Activated CD4-positive, alpha-beta T cell treated with anti-CD3 and anti-CD28 coated beads, Interleukin-2, amount 10 ng/mL, durations not matched to agents 7 days and 5 days (primary cell): ENCODE measurements around the gene CENPC. TPM values are rescaled to one million over a fixed set of nuclear protein-coding genes. Genes with fewer than 3 reads are reported as not detected.
"Not testable (repeated sequence)": the region's sequence is repeated elsewhere in the genome, so short reads cannot be mapped to it uniquely, and the experiment has no call there.

Experiments used
- CTCF ChIA-PET: fragments of 350-600 bp; sonication (Branson Sonifier 250); formaldehyde crosslinking; loops from one replicate; lab custom pipeline; 2021; ENCODE audit warnings: antibody characterized with exemption; lab: Charles Lee
- POLR2A ChIA-PET: fragments of 350-600 bp; sonication (Branson Sonifier 250); formaldehyde crosslinking; loops from one replicate; lab custom pipeline; 2021; ENCODE audit warnings: antibody characterized with exemption; lab: Charles Lee
- DNase-seq: peaks from one replicate; pipeline ENCODE4 v3.0.0-alpha.2; 2020
- H3K27ac Mint-ChIP-seq: one replicate; pipeline ENCODE4 v1.8.0; 2021; ENCODE audit warnings: mild to moderate bottlenecking, moderate library complexity, mixed read lengths
- H3K27me3 Mint-ChIP-seq: one replicate; pipeline ENCODE4 v1.8.0; 2021; ENCODE audit warnings: mixed read lengths
- H3K36me3 Mint-ChIP-seq: one replicate; pipeline ENCODE4 v1.8.0; 2021; ENCODE audit warnings: low read depth, mixed read lengths
- H3K4me1 Mint-ChIP-seq: one replicate; pipeline ENCODE4 v1.8.0; 2021; ENCODE audit warnings: mixed read lengths
- H3K4me3 Mint-ChIP-seq: one replicate; pipeline ENCODE4 v1.8.0; 2021; ENCODE audit warnings: mild to moderate bottlenecking, moderate library complexity, mixed read lengths
- H3K9me3 Mint-ChIP-seq: one replicate; pipeline ENCODE4 v1.8.0; 2021; ENCODE audit warnings: mixed read lengths
- total RNA-seq, 2 experiments: library from RNA; stranded (reverse); gene quantifications; one replicate each; pipeline ENCODE4 v1.2.3, GENCODE V29; 2021

Gene CENPC
- total RNA-seq, 2 experiments from 2014 or later = 34.4 to 38.0 TPM

DNA sequence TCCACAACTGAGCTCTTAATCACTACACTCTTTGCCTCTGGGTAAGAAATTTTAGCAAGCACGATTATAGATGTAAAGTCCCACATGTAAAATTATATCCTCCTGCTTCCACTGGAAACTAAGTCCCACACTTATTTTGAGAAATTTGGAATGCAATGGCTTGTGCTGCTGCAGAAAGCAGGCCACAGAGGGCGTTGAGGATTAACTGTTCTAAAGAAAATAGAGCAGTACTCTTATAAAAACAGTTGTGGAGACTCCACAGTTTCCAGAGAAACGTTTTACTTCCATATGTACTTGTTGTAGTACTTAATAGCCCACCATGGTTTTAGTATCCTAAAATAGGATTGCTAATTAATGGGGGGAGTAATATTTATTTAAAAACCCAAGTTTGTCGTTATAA lies 1.7 kb upstream of the CENPC start:
- no peak for DNase-seq
- no peak overlapping the region for H3K4me3 Mint-ChIP-seq
- peaks cover 25% of the 10 kb centered on the region for H3K36me3 Mint-ChIP-seq
- CTCF ChIA-PET = interaction anchor here (1.0 kb wide), 2 partner anchors 16 to 364 kb away, joined by 3 read pairs; no protein-coding TSS in a partner anchor
- no peaks in the 10 kb centered on the region for H3K27me3 Mint-ChIP-seq
- no peaks in the 10 kb centered on the region for H3K9me3 Mint-ChIP-seq
- H3K4me1 Mint-ChIP-seq = peaks cover 40% of the 10 kb centered on the region
- POLR2A ChIA-PET = no interaction called here
- no peak overlapping the region for H3K27ac Mint-ChIP-seq

DNA sequence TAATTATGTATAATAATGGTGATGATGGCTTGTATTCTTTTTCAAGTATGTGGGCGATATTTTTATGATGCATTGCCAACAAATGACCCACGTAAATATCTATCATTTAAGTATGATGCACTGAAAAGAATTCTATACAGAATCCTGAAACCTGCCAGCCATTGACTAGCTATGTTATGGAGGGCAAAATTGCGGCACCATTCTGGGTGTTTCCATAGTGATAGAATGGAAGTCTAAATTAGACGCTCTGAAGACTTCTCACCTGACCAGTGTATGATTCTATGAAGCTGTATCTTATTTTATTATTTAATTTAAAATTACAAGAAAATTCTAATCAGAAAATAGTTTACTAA lies 677 bp upstream of the CENPC start:
- Mint-ChIP-seq H3K9me3 (no peaks in the 10 kb centered on the region), H3K27ac (peak overlapping the region; percentile 99), H3K27me3 (no peaks in the 10 kb centered on the region), H3K36me3 (peaks cover 31% of the 10 kb centered on the region), H3K4me1 (peaks cover 42% of the 10 kb centered on the region), H3K4me3 (peak overlapping the region; percentile 99)
- ChIA-PET CTCF (interaction anchor here (0.5 to 2.0 kb wide), 5 partner anchors 8 to 520 kb away, joined by 3 to 10 read pairs (median 3); no protein-coding TSS in a partner anchor), POLR2A (interaction anchor here (1.1 kb wide), 1 partner anchor 155 kb away, joined by 3 read pairs; the partner anchor contains the start of gene UBA6)
- DNase-seq = no peak

DNA sequence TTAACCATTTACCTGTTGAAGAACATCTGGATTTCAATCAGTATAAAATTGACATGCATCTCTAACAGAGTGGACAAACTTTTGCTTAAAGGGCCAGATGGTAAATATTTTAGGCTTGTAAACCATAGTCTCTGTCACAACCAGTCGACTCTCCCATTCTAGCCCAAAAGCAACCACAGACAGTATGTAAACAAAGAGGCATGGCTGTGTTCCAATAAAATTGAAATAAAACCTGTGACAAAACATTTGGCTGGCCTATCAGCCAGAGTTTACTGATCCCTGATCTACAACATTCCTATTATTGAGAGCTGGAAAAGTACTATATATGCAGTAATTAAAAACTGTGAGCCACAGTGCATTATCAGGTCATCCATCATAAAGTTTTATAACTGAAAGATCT lies 3.2 kb downstream of the CENPC start:
- ChIA-PET CTCF (no interaction called here), POLR2A (interaction anchor here (0.7 kb wide), 1 partner anchor 31 kb away, joined by 3 read pairs; no protein-coding TSS in a partner anchor)
- Mint-ChIP-seq H3K27ac (no peak overlapping the region), H3K9me3 (no peaks in the 10 kb centered on the region), H3K4me3 (no peak overlapping the region), H3K36me3 (peaks cover 61% of the 10 kb centered on the region), H3K4me1 (peaks cover 45% of the 10 kb centered on the region), H3K27me3 (no peaks in the 10 kb centered on the region)
- DNase-seq = no peak

DNA sequence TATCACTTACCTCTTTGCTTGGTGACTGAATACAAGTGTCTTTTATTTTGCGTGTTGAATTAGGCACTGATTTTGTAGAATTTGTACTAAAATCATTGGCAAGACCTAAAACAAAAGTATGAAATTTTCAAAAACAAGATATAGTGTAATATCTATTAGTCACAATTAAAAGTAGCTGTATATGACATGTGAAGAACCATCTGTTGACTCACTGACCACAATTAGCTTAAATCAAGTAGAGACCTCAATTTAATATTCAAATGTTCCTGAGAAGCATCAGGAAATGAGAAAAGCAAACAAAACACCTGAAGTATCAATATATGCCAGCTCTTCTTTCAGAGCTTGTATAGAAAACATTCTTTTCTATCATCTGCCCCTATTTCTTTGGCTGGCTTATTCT lies 5.5 kb downstream of the CENPC start:
- POLR2A ChIA-PET = no interaction called here
- H3K36me3 Mint-ChIP-seq = peaks cover 75% of the 10 kb centered on the region
- no peak overlapping the region for H3K4me3 Mint-ChIP-seq
- DNase-seq = no peak
- no peaks in the 10 kb centered on the region for H3K9me3 Mint-ChIP-seq
- CTCF ChIA-PET = interaction anchor here (0.5 to 1.8 kb wide), 2 partner anchors 31 to 136 kb away, joined by 3 to 4 read pairs; no protein-coding TSS in a partner anchor
- no peaks in the 10 kb centered on the region for H3K27me3 Mint-ChIP-seq
- peaks cover 39% of the 10 kb centered on the region for H3K4me1 Mint-ChIP-seq
- H3K27ac Mint-ChIP-seq = no peak overlapping the region

DNA sequence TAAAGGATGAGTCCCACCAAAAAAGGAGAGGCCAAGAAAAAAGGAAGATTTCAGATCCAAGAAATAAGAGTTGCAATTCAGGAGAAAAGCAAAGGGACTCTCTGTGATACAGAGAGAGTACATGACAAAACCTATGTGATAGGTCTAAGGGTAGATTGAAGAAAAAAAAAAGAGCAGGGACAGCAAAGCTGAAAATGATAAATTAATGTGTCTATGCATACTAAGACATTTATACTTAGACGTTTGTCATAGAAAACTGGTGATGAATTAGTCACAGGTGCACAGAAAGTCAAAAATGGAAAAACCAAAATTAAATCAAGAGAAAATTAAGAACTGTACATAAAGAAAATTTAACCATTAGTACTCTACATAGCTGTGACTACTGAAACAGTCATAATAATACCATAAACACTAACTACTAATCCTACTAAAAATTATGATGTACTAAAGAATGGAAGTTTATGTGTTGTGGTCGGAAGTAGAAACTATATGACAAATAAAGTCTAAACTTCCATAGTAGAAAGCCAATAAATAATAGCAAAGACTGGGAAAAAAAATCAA lies 9.9 kb downstream of the CENPC start:
- Mint-ChIP-seq H3K36me3 (peaks cover 81% of the 10 kb centered on the region), H3K4me3 (no peak overlapping the region), H3K9me3 (peaks cover 8% of the 10 kb centered on the region), H3K4me1 (peaks cover 17% of the 10 kb centered on the region), H3K27me3 (no peaks in the 10 kb centered on the region), H3K27ac (no peak overlapping the region)
- ChIA-PET POLR2A (no interaction called here), CTCF (interaction anchor here (0.6 to 1.5 kb wide), 3 partner anchors 11 to 176 kb away, joined by 3 to 5 read pairs (median 3); no protein-coding TSS in a partner anchor)
- DNase-seq = no peak

DNA sequence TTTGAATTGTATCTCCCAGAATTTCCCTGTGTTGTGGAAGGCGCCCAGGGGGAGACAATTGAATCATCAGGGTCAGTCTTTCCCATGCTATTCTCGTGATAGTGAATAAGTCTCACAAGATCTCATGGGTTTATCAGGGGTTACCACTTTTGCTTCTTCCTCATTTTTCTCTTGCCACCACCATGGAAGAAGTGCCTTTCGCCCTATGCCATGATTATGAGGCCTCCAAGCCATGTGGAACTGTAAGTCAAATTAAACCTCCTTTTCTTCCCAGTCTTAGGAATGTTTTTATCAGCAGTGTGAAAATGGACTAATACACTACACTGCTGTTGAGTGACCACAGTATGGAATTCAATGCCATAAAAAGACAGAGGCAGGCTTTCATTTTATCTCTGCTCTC lies 12.2 kb downstream of the CENPC start:
- CTCF ChIA-PET = no interaction called here

DNA sequence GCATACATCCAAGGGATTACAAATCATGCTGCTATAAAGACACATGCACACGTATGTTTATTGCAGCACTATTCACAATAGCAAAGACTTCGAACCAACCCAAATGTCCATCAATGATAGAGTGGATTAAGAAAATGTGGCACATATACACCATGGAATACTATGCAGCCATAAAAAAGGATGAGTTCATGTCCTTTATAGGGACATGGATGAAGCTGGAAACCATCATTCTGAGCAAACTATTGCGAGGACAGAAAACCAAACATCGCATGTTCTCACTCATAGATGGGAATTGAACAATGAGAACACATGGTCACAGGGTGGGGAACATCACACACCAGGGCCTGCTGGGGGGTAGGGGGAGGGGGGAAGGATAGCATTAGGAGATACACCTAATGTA lies 12.9 kb downstream of the CENPC start:
- CTCF ChIA-PET, H3K4me3 Mint-ChIP-seq, H3K9me3 Mint-ChIP-seq, H3K27me3 Mint-ChIP-seq, POLR2A ChIA-PET, DNase-seq, H3K27ac Mint-ChIP-seq: not testable (repeated sequence)
- H3K36me3 Mint-ChIP-seq = peaks cover 73% of the 10 kb centered on the region
- H3K4me1 Mint-ChIP-seq = peaks cover 13% of the 10 kb centered on the region

More for the DNA sequence above, 12.2 kb downstream of the CENPC start:
- Mint-ChIP-seq H3K4me3 (no peak overlapping the region), H3K9me3 (peaks cover 8% of the 10 kb centered on the region), H3K27ac (no peak overlapping the region), H3K27me3 (no peaks in the 10 kb centered on the region), H3K4me1 (peaks cover 11% of the 10 kb centered on the region), H3K36me3 (peaks cover 74% of the 10 kb centered on the region)
- POLR2A ChIA-PET = no interaction called here
- DNase-seq = no peak

DNA sequence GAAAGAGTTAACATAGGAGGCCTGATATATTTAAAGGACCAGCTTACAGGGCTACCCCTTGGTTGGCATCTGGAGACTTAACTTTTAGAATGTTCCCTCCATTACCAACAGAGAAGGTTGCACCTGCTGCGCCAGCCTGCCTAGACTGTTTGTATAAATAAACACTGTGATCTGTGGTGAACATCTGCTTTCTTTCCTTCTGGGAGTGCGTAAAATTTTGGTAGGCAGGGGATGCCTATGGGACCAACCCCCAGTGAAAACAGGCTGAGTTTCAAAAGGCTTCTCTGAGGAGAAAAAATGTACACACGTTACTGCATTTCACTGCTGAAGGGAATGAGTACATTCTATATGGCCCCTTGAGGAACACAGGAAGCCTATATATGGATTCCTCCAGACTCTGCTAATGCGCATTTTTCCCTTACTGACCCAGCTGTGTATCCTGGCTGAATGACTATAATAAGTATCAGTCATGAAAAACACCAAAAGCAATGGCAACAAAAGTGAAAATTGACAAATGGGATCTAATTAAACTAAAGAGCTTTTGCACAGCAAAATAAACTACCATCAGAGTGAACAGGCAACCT lies 13.8 kb downstream of the CENPC start:
- DNase-seq = no peak
- Mint-ChIP-seq H3K4me3 (no peak overlapping the region), H3K36me3 (peaks cover 77% of the 10 kb centered on the region), H3K9me3 (peaks cover 10% of the 10 kb centered on the region), H3K4me1 (peaks cover 15% of the 10 kb centered on the region), H3K27me3 (no peaks in the 10 kb centered on the region), H3K27ac (no peak overlapping the region)
- ChIA-PET CTCF (no interaction called here), POLR2A (no interaction called here)

DNA sequence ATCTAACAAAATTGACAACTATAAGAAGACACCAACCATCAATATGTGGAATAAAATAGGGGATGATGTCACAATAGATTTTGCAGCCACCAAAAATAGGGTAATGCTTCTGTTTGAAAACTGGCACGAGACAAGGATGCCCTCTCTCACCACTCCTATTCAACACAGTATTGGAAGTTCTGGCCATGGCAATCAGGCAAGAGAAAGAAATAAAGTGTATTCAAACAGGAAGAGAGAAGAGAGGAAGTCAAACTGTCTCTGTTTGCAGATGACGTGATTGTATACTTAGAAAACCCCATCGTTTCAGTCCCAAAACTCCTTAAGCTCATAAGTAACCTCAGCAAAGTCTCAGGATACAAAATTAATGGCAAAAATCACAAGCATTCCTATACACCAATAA lies 21.2 kb downstream of the CENPC start:
- POLR2A ChIA-PET, H3K9me3 Mint-ChIP-seq, H3K27me3 Mint-ChIP-seq, DNase-seq, H3K4me3 Mint-ChIP-seq: not testable (repeated sequence)
- CTCF ChIA-PET = interaction anchor here (1.0 kb wide), 1 partner anchor 21 kb away, joined by 3 read pairs; the partner anchor contains the start of gene CENPC
- H3K27ac Mint-ChIP-seq = peak overlapping the region; percentile 48
- peaks cover 69% of the 10 kb centered on the region for H3K36me3 Mint-ChIP-seq
- H3K4me1 Mint-ChIP-seq = peaks cover 45% of the 10 kb centered on the region

DNA sequence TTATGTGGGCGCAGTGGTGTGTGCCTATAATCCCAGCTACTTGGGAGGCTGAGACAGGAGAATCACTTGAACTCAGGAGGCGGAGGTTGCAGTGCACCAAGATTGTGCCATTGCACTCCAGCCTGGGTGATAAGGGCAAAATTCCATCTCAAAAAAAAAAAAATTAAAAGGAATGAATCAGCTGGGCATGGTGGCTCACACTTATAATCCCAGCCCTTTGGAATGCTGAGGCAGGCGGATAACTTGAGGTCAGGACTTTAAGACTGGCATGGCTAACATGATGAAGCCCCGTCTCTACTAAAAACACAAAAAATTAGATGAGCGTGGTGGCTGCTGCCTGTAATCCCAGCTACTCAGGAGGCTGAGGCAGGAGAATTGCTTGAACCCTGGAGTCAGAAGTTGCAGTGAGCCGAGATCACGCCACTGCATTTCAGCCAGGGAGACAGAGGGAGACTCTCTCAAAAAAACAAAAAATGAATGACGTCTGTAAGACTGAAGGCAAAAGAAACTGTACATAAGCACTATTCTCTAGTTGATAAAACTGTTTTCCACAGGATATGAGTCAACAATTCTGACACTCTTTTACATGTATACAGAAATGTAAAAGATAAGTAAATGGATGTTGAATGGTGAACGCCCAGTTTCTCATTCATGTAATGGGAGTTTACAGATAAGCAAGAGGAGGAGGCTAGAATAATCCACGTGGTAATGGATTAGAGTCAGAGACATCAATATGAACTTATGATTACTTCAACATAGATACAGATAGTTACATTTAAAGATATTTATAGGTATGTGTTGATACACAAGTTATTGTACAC lies 22.2 kb downstream of the CENPC start:
- peaks cover 10% of the 10 kb centered on the region for H3K9me3 Mint-ChIP-seq
- peaks cover 42% of the 10 kb centered on the region for H3K4me1 Mint-ChIP-seq
- peaks cover 68% of the 10 kb centered on the region for H3K36me3 Mint-ChIP-seq
- CTCF ChIA-PET = interaction anchor here (0.7 to 1.0 kb wide), 3 partner anchors 22 to 177 kb away, joined by 3 read pairs; partner anchors contain the start of gene CENPC
- peak overlapping the region; percentile 89 for H3K27ac Mint-ChIP-seq
- H3K4me3 Mint-ChIP-seq = no peak overlapping the region
- no peaks in the 10 kb centered on the region for H3K27me3 Mint-ChIP-seq
- DNase-seq = no peak
- POLR2A ChIA-PET = no interaction called here

DNA sequence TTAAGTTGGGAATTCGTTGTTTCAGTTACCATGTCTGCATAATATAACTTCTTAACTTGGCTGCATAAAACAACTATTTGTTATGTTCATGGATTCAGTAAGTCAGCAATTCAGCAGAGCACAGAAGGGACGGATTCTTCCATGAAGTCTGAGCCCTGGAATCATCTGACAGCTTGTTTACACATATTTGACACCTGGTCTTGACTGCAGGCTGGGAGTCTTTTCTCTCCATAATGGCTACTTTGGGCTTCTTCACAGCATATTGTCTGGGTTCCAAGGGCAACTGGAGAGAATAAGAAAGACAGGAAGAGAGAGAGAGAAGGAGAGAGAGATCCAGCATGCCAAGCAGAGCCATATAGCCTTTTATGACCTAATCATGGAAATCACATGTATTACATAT lies 23.1 kb downstream of the CENPC start:
- no peak for DNase-seq
- peak overlapping the region; percentile 20 for H3K27ac Mint-ChIP-seq
- H3K4me3 Mint-ChIP-seq = no peak overlapping the region
- H3K36me3 Mint-ChIP-seq = peaks cover 65% of the 10 kb centered on the region
- peaks cover 10% of the 10 kb centered on the region for H3K9me3 Mint-ChIP-seq
- H3K4me1 Mint-ChIP-seq = peaks cover 41% of the 10 kb centered on the region
- no peaks in the 10 kb centered on the region for H3K27me3 Mint-ChIP-seq
- POLR2A ChIA-PET = no interaction called here
- CTCF ChIA-PET = interaction anchor here (0.9 kb wide), 1 partner anchor 57 kb away, joined by 3 read pairs; no protein-coding TSS in a partner anchor

DNA sequence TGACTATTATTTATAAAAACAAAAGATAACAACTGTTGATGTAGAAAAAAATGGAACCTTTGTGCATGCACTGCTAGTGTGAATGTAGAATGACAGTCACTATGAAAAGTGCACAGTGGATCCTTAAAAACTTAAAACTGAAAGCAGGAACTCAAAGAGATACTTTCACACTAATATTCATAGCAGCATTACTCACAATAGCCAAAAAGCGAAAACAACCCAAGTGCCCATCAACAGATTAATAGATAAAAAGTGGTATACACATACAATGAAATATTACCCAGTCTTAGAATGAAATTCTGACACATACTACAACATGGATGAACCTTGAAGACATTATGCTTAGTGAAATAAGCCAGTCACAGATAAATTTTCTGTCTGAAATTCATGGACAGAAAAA lies 23.8 kb downstream of the CENPC start:
- H3K27me3 Mint-ChIP-seq = no peaks in the 10 kb centered on the region
- H3K36me3 Mint-ChIP-seq = peaks cover 62% of the 10 kb centered on the region
- DNase-seq = no peak
- POLR2A ChIA-PET = no interaction called here
- CTCF ChIA-PET = no interaction called here
- peaks cover 39% of the 10 kb centered on the region for H3K4me1 Mint-ChIP-seq
- H3K9me3 Mint-ChIP-seq = peaks cover 8% of the 10 kb centered on the region
- no peak overlapping the region for H3K27ac Mint-ChIP-seq
- H3K4me3 Mint-ChIP-seq = no peak overlapping the region
